Measurements from ENCODE around the gene ABHD4. TPM values are rescaled to one million over a fixed set of nuclear protein-coding genes. Genes with fewer than 3 reads are reported as not detected.

ABHD4 gene
- total and polyA plus RNA-seq, 8 donors = 32.4 to 51.0 (median 37.3) TPM

DNA sequence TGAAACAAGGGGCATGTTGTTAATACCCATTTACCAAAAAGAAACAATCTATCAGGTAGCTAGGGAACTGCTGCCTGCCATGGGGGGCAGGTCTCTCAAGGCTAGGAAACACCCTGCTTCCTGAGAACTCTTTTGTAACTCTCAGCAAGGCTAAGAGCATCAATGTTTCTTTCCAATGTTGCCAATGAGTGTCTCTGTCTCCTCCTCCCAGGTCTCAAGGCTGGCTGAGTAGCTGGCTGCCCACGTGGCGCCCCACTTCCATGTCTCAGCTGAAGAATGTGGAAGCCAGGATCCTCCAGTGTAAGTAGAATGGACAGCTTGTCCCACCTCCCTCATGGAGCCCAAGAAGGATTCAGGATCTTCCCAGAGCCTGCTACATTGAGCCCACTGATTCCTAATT lies 3.4 kb downstream of the ABHD4 start:
- Histone ChIP-seq H3K27ac (no peak overlapping the region), H3K4me3 (no peak overlapping the region), H3K9me3 (no peaks in the 10 kb centered on the region), H3K27me3 (no peaks in the 10 kb centered on the region), H3K36me3 (peaks cover 0 to 49% of the 10 kb centered on the region in 2 donors), H3K4me1 (peaks cover 0 to 27% of the 10 kb centered on the region in 2 donors)
- DNase-seq (no peak), ATAC-seq (no peak)
- intact Hi-C loops (cut with DNase I) = no loop called here
- TF ChIP-seq, protein P1, sequence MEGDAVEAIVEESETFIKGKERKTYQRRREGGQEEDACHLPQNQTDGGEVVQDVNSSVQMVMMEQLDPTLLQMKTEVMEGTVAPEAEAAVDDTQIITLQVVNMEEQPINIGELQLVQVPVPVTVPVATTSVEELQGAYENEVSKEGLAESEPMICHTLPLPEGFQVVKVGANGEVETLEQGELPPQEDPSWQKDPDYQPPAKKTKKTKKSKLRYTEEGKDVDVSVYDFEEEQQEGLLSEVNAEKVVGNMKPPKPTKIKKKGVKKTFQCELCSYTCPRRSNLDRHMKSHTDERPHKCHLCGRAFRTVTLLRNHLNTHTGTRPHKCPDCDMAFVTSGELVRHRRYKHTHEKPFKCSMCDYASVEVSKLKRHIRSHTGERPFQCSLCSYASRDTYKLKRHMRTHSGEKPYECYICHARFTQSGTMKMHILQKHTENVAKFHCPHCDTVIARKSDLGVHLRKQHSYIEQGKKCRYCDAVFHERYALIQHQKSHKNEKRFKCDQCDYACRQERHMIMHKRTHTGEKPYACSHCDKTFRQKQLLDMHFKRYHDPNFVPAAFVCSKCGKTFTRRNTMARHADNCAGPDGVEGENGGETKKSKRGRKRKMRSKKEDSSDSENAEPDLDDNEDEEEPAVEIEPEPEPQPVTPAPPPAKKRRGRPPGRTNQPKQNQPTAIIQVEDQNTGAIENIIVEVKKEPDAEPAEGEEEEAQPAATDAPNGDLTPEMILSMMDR (IDR thresholded peaks at IDR 0.05) = no peak

DNA sequence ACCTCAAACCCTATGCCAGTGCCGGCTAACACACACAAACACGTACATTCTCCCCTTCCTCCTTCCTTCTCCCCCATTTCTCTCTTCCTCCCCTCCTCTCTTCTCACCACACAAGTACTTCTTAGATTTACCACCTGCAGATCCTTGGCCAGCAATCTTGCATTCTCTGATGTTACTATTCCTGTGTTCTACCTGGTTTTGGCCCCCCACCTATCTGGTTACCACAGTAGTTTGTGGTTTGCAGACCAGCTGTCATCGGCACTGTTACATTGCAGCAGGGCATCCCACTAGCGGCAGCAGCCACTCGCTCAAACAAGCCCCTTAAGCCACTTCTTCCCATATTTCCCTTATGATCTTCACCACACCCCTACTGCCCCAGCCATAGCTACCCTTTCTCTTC lies 3.9 kb downstream of the ABHD4 start:
- intact Hi-C loops (cut with DNase I) = no loop called here
- H3K36me3 ChIP-seq = peaks cover 0 to 54% of the 10 kb centered on the region in 2 donors
- no peaks in the 10 kb centered on the region for H3K9me3 ChIP-seq
- H3K27me3 ChIP-seq = no peaks in the 10 kb centered on the region
- ATAC-seq (no peak), DNase-seq (no peak)
- TF ChIP-seq, protein P1 (IDR thresholded peaks at IDR 0.05) = no peak
- peaks cover 0 to 27% of the 10 kb centered on the region in 2 donors for H3K4me1 ChIP-seq
- H3K27ac ChIP-seq = no peak overlapping the region
- no peak overlapping the region for H3K4me3 ChIP-seq

GRCh38 chr14:22602862-22603261 lies 4.8 kb downstream of the ABHD4 start:
- H3K27ac ChIP-seq = no peak overlapping the region
- peaks cover 3 to 63% of the 10 kb centered on the region in 2 donors for H3K36me3 ChIP-seq
- ATAC-seq (no peak), DNase-seq (no peak)
- intact Hi-C loops (cut with DNase I) = no loop called here
- H3K9me3 ChIP-seq = no peaks in the 10 kb centered on the region
- peaks cover 0 to 21% of the 10 kb centered on the region in 2 donors for H3K4me1 ChIP-seq
- TF ChIP-seq, protein P1 (IDR thresholded peaks at IDR 0.05) = no peak
- no peak overlapping the region for H3K4me3 ChIP-seq
- no peaks in the 10 kb centered on the region for H3K27me3 ChIP-seq

DNA sequence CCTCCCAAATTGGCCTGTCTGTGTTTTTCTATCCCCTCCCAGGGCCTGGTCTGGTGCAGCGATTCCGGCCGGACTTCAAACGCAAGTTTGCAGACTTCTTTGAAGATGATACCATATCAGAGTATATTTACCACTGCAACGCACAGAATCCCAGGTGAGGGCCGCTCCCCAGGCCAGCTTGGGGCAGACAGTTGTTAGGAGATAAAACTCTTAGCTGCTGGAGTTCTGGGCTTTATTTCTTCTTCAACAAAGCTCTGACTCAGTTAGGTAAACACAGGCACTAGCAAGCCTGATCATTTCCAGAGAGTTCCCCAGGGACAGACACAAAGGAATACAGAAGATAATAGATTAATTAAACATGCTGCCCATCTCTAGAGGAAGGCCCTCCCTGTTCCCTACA lies 8.3 kb downstream of the ABHD4 start:
- no peaks in the 10 kb centered on the region for H3K9me3 ChIP-seq
- H3K27me3 ChIP-seq = no peaks in the 10 kb centered on the region
- no peaks in the 10 kb centered on the region for H3K4me1 ChIP-seq
- no peak overlapping the region for H3K4me3 ChIP-seq
- H3K27ac ChIP-seq = no peak overlapping the region
- no peak for DNase-seq
- ATAC-seq = no peak
- peaks cover 3 to 96% of the 10 kb centered on the region in 2 donors for H3K36me3 ChIP-seq
- intact Hi-C loops (cut with DNase I) = no loop called here
- TF ChIP-seq, protein P1 (IDR thresholded peaks at IDR 0.05) = no peak

GRCh38 chr14:22607291-22607690 lies 9.2 kb downstream of the ABHD4 start:
- no peaks in the 10 kb centered on the region for H3K27me3 ChIP-seq

More at GRCh38 chr14:22607291-22607690, 9.2 kb downstream of the ABHD4 start:
- TF ChIP-seq, protein P1 (IDR thresholded peaks at IDR 0.05) = no peak
- H3K27ac ChIP-seq = no peak overlapping the region
- ATAC-seq (no peak), DNase-seq (no peak)
- no peaks in the 10 kb centered on the region for H3K9me3 ChIP-seq
- no peaks in the 10 kb centered on the region for H3K4me1 ChIP-seq
- no peak overlapping the region for H3K4me3 ChIP-seq
- H3K36me3 ChIP-seq = peaks cover 3 to 97% of the 10 kb centered on the region in 2 donors
- intact Hi-C loops (cut with DNase I) = no loop called here

All from left lung (tissue), 10 donors.